Breast epithelium (tissue), 3 donors: ENCODE measurements around the gene PCDH15.

Source experiments
- POLR2A ChIP-seq: fragments of 450-650 bp; IDR thresholded peaks from one replicate; pipeline ENCODE4 v1.6.1; 2016; ENCODE audit warnings: antibody characterized with exemption, mild to moderate bottlenecking, moderate library complexity
- POLR2AphosphoS5 ChIP-seq, 3 donors: sonication (generic); formaldehyde crosslinking; IDR thresholded peaks; one replicate each; pipeline ENCODE4 v1.6.1; 2017; ENCODE audit warnings: antibody characterized with exemption in 3 of 3
- TF ChIP-seq, protein P1 (sequence below), 3 donors: fragments of 450-650 bp; IDR thresholded peaks; one replicate each; pipeline ENCODE4 v1.5.1; 2016 to 2017; ENCODE audit warnings: antibody characterized with exemption in 3 of 3, mild to moderate bottlenecking in 3 of 3, moderate library complexity in 3 of 3

DNA sequence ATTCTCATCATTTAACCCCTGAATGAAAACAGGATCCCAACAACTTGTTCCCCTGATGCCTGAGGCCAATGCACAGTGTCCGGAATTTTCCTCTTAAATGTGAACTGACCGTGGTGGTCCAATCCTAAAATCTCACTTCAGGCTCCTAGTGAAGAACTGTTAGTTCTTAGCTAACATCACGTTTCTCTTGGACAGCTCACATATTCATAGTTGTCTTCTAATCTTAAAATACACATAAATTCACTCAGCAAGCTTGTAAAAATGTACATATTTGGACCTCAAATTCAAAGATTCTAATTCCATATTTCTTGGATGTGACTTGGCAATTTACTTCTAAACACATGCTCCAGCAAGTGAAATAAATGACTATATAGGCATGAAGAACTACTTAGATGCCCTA is 297.2 kb downstream of the PCDH15 start:
- TF ChIP-seq POLR2AphosphoS5 (IDR thresholded peaks at IDR 0.05) (no peak), POLR2A (no peak)
- TF ChIP-seq, protein P1, sequence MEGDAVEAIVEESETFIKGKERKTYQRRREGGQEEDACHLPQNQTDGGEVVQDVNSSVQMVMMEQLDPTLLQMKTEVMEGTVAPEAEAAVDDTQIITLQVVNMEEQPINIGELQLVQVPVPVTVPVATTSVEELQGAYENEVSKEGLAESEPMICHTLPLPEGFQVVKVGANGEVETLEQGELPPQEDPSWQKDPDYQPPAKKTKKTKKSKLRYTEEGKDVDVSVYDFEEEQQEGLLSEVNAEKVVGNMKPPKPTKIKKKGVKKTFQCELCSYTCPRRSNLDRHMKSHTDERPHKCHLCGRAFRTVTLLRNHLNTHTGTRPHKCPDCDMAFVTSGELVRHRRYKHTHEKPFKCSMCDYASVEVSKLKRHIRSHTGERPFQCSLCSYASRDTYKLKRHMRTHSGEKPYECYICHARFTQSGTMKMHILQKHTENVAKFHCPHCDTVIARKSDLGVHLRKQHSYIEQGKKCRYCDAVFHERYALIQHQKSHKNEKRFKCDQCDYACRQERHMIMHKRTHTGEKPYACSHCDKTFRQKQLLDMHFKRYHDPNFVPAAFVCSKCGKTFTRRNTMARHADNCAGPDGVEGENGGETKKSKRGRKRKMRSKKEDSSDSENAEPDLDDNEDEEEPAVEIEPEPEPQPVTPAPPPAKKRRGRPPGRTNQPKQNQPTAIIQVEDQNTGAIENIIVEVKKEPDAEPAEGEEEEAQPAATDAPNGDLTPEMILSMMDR (IDR thresholded peaks at IDR 0.05): no peak
